Neural progenitor cell (in vitro differentiated cells): ENCODE measurements around the gene RUSC2.

Source experiments
- CTCF ChIP-seq: fragments of 200-600 bp; sonication (generic); IDR thresholded peaks from 2 replicates; pipeline ENCODE4 v1.5.1; 2017; ENCODE audit warnings: antibody characterized with exemption, mild to moderate bottlenecking
- EZH2 ChIP-seq: fragments of 200-600 bp; sonication (generic); IDR thresholded peaks from 2 replicates; pipeline ENCODE4 v1.6.1; 2017; ENCODE audit warnings: antibody characterized with exemption, mild to moderate bottlenecking, moderate library complexity

GRCh38 chr9:35489313-35490154, at the start of gene RUSC2:
- TF ChIP-seq CTCF (peak; percentile 48), EZH2 (no peak)
